GM21717 (cell line): ENCODE data around the gene ITCH.

Experiments
- ATAC-seq: cut with Tn5 transposase; IDR thresholded peaks from one replicate; pipeline ENCODE4 v1.9.1; 2021; ENCODE audit warnings: mild to moderate bottlenecking, moderate library complexity; ENCODE audit not compliant: unreplicated experiment

Gene ITCH

GRCh38 chr20:34544109-34544796 lies 181.2 kb downstream of the ITCH start:
- ATAC-seq = no peak

- no peak for ATAC-seq
These were observed 183.7 kb downstream of the ITCH start for GRCh38 chr20:34546751-34547181.

- no peak for ATAC-seq
These were observed 185.0 kb downstream of the ITCH start for GRCh38 chr20:34547844-34548613.

- no peak for ATAC-seq
These were observed 186.3 kb downstream of the ITCH start for GRCh38 chr20:34549291-34549928.

GRCh38 chr20:34549929-34550305 lies 186.8 kb downstream of the ITCH start:
- no peak for ATAC-seq

- ATAC-seq = no peak
These were observed 189.5 kb downstream of the ITCH start for GRCh38 chr20:34552569-34552968.

GRCh38 chr20:34553366-34553867 lies 190.3 kb downstream of the ITCH start:
- ATAC-seq = no peak

- ATAC-seq = no peak
These were observed 194.9 kb downstream of the ITCH start for GRCh38 chr20:34557936-34558319.

- no peak for ATAC-seq
These were observed 195.5 kb downstream of the ITCH start, which contains the start of gene MAP1LC3A for GRCh38 chr20:34558320-34559218. Gene MAP1LC3A (plus strand): TSS chr20:34558718. CDS start chr20:34558869, 151 bp downstream.

GRCh38 chr20:34559311-34560140 lies 196.5 kb downstream of the ITCH start:
- no peak for ATAC-seq

- no peak for ATAC-seq
These were observed 197.1 kb downstream of the ITCH start for GRCh38 chr20:34560141-34560523.

GRCh38 chr20:34560614-34561013 lies 197.5 kb downstream of the ITCH start:
- no peak for ATAC-seq
